Neural progenitor cell (in vitro differentiated cells): ENCODE measurements around the gene VSIG10L2. TPM values are rescaled to one million over a fixed set of nuclear protein-coding genes. Genes with fewer than 3 reads are reported as not detected.

Source experiments
- DNase-seq: peaks from one replicate; pipeline ENCODE4 v3.0.0-alpha.2; 2016; ENCODE audit warnings: low spot score
- H2AFZ ChIP-seq: fragments of 200-600 bp; sonication (generic); replicated peaks from 2 replicates; pipeline ENCODE4 v1.6.1; 2016; ENCODE audit warnings: antibody characterized with exemption
- H3F3A ChIP-seq: fragments of 200-600 bp; sonication (generic); 2 replicates; pipeline ENCODE4 v1.6.1; 2016; ENCODE audit warnings: antibody characterized with exemption, low read depth
- H3K27ac ChIP-seq: fragments of 200-600 bp; sonication (generic); 2 replicates; pipeline ENCODE4 v1.5.1; 2016; ENCODE audit warnings: mild to moderate bottlenecking
- H3K27me3 ChIP-seq: fragments of 200-600 bp; sonication (generic); 2 replicates; pipeline ENCODE4 v1.6.1; 2016; ENCODE audit warnings: mild to moderate bottlenecking, moderate library complexity
- H3K36me3 ChIP-seq: fragments of 200-600 bp; sonication (generic); 2 replicates; pipeline ENCODE4 v1.5.1; 2016
- H3K4me1 ChIP-seq: fragments of 200-600 bp; sonication (generic); 2 replicates; pipeline ENCODE4 v1.6.1; 2016; ENCODE audit warnings: mixed run types
- H3K4me2 ChIP-seq: fragments of 200-600 bp; sonication (generic); 2 replicates; pipeline ENCODE4 v1.6.1; 2016
- H3K4me3 ChIP-seq: fragments of 200-600 bp; sonication (generic); 2 replicates; pipeline ENCODE4 v1.5.1; 2016
- H3K79me2 ChIP-seq: fragments of 200-600 bp; sonication (generic); 2 replicates; pipeline ENCODE4 v1.6.1; 2016; ENCODE audit warnings: low read depth
- H3K9ac ChIP-seq: fragments of 200-600 bp; sonication (generic); 2 replicates; pipeline ENCODE4 v1.6.1; 2016
- H3K9me3 ChIP-seq: fragments of 200-600 bp; sonication (generic); 2 replicates; pipeline ENCODE4 v1.5.1; 2016; ENCODE audit warnings: low read depth
- H4K20me1 ChIP-seq: fragments of 200-600 bp; sonication (generic); 2 replicates; pipeline ENCODE4 v1.6.1; 2016; ENCODE audit warnings: low read depth
- H3K27ac Mint-ChIP-seq: 3 replicates; pipeline ENCODE4 v1.8.0; 2021; ENCODE audit warnings: mixed read lengths
- H3K27me3 Mint-ChIP-seq: 2 replicates; pipeline ENCODE4 v1.8.0; 2022; ENCODE audit warnings: low read depth, mild to moderate bottlenecking, inconsistent platforms, moderate library complexity, mixed read lengths; ENCODE audit not compliant: insufficient read depth
- H3K36me3 Mint-ChIP-seq: 3 replicates; pipeline ENCODE4 v1.8.0; 2021; ENCODE audit warnings: mixed read lengths
- H3K4me1 Mint-ChIP-seq: 3 replicates; pipeline ENCODE4 v1.8.0; 2021; ENCODE audit warnings: mixed read lengths
- H3K4me3 Mint-ChIP-seq: 3 replicates; pipeline ENCODE4 v1.8.0; 2021; ENCODE audit warnings: mild to moderate bottlenecking, moderate library complexity, mixed read lengths
- H3K9me3 Mint-ChIP-seq: 3 replicates; pipeline ENCODE4 v1.8.0; 2020; ENCODE audit warnings: mixed read lengths
- CTCF ChIP-seq: fragments of 200-600 bp; sonication (generic); IDR thresholded peaks from 2 replicates; pipeline ENCODE4 v1.5.1; 2017; ENCODE audit warnings: antibody characterized with exemption, mild to moderate bottlenecking
- EZH2 ChIP-seq: fragments of 200-600 bp; sonication (generic); IDR thresholded peaks from 2 replicates; pipeline ENCODE4 v1.6.1; 2017; ENCODE audit warnings: antibody characterized with exemption, mild to moderate bottlenecking, moderate library complexity
- EZH2phosphoT487 ChIP-seq: fragments of 200-600 bp; sonication (generic); IDR thresholded peaks from 2 replicates; pipeline ENCODE4 v1.6.1; 2017; ENCODE audit warnings: antibody characterized with exemption
- total RNA-seq: library from RNA; depleted of rRNA; stranded (reverse); fragments of >200 nt; gene quantifications from 2 replicates; pipeline ENCODE4 v1.2.3, GENCODE V29; 2015; ENCODE audit warnings: low replicate concordance

The VSIG10L2 gene
- total RNA-seq, 1 donor from 2014 or later: not detected

GRCh38 chr11:125929445-125930075 lies 16.3 kb upstream of the VSIG10L2 start:
- Histone ChIP-seq H3F3A (no peaks in the 10 kb centered on the region), H3K9ac (no peak overlapping the region), H3K27me3 (peaks cover 6% of the 10 kb centered on the region), H3K36me3 (no peaks in the 10 kb centered on the region), H3K27ac (no peak overlapping the region), H3K9me3 (no peaks in the 10 kb centered on the region), H3K79me2 (no peaks in the 10 kb centered on the region), H3K4me1 (peaks cover 8% of the 10 kb centered on the region), H4K20me1 (no peaks in the 10 kb centered on the region), H3K4me2 (no peak overlapping the region), H2AFZ (no peak overlapping the region), H3K4me3 (no peak overlapping the region)
- DNase-seq: no peak
- no peaks in the 10 kb centered on the region for H3K27me3 Mint-ChIP-seq
- H3K27ac Mint-ChIP-seq: no peak overlapping the region
- peaks cover 25% of the 10 kb centered on the region for H3K4me1 Mint-ChIP-seq
- H3K4me3 Mint-ChIP-seq: no peak overlapping the region
- H3K36me3 Mint-ChIP-seq: no peaks in the 10 kb centered on the region
- H3K9me3 Mint-ChIP-seq: no peaks in the 10 kb centered on the region
- TF ChIP-seq EZH2phosphoT487 (no peak), CTCF (no peak), EZH2 (no peak)

GRCh38 chr11:125930076-125930450 lies 15.8 kb upstream of the VSIG10L2 start:
- Histone ChIP-seq H3K4me2 (no peak overlapping the region), H3K4me3 (no peak overlapping the region), H3K36me3 (no peaks in the 10 kb centered on the region), H3K27me3 (peaks cover 6% of the 10 kb centered on the region), H4K20me1 (no peaks in the 10 kb centered on the region), H3K79me2 (no peaks in the 10 kb centered on the region), H3K9ac (no peak overlapping the region), H3K27ac (no peak overlapping the region), H3F3A (no peaks in the 10 kb centered on the region), H2AFZ (no peak overlapping the region), H3K9me3 (no peaks in the 10 kb centered on the region), H3K4me1 (peaks cover 6% of the 10 kb centered on the region)
- H3K36me3 Mint-ChIP-seq: no peaks in the 10 kb centered on the region
- H3K27ac Mint-ChIP-seq: no peak overlapping the region
- DNase-seq: no peak
- H3K9me3 Mint-ChIP-seq: no peaks in the 10 kb centered on the region
- H3K4me3 Mint-ChIP-seq: no peak overlapping the region
- no peaks in the 10 kb centered on the region for H3K27me3 Mint-ChIP-seq
- peaks cover 21% of the 10 kb centered on the region for H3K4me1 Mint-ChIP-seq
- TF ChIP-seq EZH2phosphoT487 (no peak), EZH2 (no peak), CTCF (no peak)

- H3K4me1 ChIP-seq: no peaks in the 10 kb centered on the region
- H3K9ac ChIP-seq: no peak overlapping the region
- H3F3A ChIP-seq: no peaks in the 10 kb centered on the region
- TF ChIP-seq EZH2phosphoT487 (no peak), CTCF (no peak), EZH2 (no peak)
- Mint-ChIP-seq H3K9me3 (no peaks in the 10 kb centered on the region), H3K27ac (no peak overlapping the region), H3K27me3 (peaks cover 3% of the 10 kb centered on the region), H3K4me3 (no peak overlapping the region), H3K4me1 (peaks cover 15% of the 10 kb centered on the region), H3K36me3 (no peaks in the 10 kb centered on the region)
- H3K4me2 ChIP-seq: no peak overlapping the region
- peaks cover 6% of the 10 kb centered on the region for H3K27me3 ChIP-seq
- H3K4me3 ChIP-seq: no peak overlapping the region
- H3K36me3 ChIP-seq: no peaks in the 10 kb centered on the region
- no peaks in the 10 kb centered on the region for H4K20me1 ChIP-seq
- no peak overlapping the region for H2AFZ ChIP-seq
- no peak for DNase-seq
- H3K79me2 ChIP-seq: no peaks in the 10 kb centered on the region
- no peak overlapping the region for H3K27ac ChIP-seq
- no peaks in the 10 kb centered on the region for H3K9me3 ChIP-seq
These were observed 14.7 kb upstream of the VSIG10L2 start for GRCh38 chr11:125931116-125931515.
